GM18508 (cell line): ENCODE measurements around the gene PAX7.

Experiments
- ATAC-seq: cut with Tn5 transposase; IDR thresholded peaks from one replicate; pipeline ENCODE4 v1.9.1; 2021; ENCODE audit warnings: moderate number of reproducible peaks; ENCODE audit not compliant: insufficient read depth, unreplicated experiment

The PAX7 gene

DNA sequence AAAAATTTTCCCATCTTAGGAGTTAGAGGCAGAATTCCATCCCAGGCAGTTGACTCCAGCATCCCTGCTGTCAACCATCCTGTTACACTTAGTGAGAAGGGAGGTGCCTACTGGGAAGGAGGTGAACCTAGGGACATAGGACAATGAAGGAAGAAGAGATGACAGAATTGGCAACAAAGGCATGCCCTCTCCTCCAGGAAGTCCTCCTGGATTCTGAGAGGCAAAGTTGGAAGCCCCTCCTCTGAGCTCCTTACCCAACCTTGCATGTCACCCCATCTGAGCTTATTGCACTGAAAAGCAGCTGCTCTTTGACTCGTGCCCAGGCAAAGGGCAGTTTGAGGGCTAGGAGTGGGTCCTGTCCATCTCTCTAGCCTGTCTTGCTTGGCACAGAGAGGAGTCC lies 66.9 kb downstream of the PAX7 start:
- no peak for ATAC-seq

DNA sequence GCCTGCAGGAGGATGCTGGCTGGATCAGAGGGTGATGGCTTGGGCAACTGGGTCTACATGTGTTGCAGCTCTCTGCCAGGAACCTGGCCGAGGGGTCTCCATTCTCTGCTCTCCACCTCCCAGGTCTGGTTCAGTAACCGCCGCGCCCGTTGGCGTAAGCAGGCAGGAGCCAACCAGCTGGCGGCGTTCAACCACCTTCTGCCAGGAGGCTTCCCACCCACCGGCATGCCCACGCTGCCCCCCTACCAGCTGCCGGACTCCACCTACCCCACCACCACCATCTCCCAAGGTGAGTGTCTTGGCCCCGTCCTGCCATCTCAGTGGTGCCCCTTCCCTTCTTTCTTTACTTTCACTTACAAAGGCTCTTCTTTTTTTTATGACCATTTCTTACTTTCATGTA lies 69.9 kb downstream of the PAX7 start:
- no peak for ATAC-seq

DNA sequence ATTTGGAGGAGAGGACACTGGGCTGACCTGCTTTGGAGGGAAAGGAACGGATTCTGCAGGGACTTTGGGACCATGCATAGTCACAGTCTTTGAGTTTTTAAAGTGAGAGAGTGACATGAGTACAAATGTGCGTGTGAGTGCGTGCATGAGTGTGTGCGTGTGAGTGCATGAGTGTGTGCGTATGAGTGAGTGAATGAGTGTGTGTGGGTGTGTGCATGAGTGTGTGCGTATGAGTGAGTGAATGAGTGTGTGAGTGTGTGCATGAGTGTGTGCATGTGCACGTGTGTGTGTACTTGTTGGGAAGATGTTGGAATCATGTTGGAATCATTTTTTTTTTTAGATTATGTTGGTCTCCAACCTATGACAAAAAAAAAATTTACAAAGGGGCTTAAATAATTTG lies 70.5 kb downstream of the PAX7 start:
- ATAC-seq = no peak

DNA sequence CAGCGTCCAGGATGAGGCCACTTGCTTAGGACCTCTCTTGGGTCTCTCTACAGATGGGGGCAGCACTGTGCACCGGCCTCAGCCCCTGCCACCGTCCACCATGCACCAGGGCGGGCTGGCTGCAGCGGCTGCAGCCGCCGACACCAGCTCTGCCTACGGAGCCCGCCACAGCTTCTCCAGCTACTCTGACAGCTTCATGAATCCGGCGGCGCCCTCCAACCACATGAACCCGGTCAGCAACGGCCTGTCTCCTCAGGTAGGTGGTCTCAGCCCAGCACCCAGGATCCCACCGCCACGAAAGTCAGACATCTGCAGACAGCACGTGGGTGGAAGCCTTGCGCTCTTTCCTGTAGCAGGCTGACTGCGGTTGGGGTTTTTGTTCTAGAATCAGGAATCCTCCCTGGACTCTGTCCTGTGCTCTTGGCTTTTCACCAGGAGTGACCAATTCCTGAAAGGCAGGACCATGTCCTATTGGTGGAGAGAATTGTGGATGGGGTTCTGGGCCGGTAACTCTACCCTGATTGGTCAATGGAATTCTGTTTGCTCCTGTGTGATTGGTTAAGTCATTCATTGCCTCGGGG lies 72.5 kb downstream of the PAX7 start:
- no peak for ATAC-seq

DNA sequence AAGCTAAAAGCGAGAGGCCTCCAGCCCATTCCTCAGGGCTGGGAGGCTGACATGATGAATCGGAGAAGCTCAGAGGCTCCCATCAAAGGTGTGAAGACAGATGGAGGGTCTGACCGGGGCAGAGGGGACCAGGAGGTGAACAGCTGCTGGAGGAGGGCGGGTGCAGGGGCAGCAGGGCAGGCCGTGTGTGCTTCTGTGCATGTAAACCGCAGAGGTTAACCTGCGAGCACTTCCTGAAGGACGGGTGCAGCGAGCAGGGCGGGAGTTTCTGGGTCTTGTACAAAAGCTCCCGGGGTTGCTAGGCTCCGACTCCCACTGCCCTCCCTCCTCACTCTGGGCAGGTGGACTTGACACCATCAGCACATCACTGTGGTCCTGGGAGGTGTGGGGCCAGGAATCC lies 75.2 kb downstream of the PAX7 start:
- ATAC-seq = no peak

DNA sequence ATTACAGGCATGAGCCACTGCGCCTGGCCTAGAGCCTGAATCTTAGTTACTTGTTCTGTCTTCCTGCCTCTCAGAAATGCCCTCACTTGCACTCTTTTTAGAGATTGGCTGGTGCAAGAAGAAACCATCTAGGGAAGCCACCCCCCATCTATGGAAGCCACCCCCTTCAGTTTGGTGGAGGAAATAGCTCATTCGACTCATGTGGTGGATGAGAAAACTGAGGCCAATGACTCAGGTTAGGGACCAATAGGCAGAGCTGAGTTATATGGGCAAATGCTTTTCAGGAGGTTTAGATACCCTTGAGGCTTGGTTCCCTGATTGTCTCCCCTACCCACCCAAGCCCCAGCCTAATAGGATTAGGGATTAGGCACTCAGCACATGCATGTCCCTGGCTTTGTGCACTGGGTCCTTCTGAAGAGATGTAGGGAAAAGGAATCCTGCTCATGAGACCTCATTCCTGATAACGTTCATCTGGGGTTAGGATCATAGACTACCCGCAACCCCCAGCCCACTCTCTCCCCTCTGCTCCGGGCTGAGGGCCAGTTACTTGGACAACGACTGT lies 77.1 kb downstream of the PAX7 start:
- no peak for ATAC-seq

DNA sequence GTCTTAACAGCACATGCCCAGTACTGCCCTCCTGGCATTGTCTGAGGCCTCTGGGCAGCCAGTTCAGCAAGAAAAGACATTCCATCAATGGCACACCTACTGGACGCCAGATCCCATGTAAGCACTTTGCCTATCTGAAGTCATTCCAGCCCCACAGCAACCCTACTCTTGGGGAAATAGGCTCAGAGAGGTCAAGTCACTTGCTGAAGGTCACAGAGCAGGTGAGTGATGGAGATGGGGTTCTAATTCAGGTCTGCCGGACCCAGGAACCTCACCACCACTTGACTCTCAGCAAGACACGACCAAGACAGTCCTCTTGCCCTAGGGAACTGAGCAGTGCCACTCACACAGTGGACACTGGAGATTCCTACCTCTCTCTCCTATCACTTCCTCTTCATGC lies 79.4 kb downstream of the PAX7 start:
- ATAC-seq = no peak

DNA sequence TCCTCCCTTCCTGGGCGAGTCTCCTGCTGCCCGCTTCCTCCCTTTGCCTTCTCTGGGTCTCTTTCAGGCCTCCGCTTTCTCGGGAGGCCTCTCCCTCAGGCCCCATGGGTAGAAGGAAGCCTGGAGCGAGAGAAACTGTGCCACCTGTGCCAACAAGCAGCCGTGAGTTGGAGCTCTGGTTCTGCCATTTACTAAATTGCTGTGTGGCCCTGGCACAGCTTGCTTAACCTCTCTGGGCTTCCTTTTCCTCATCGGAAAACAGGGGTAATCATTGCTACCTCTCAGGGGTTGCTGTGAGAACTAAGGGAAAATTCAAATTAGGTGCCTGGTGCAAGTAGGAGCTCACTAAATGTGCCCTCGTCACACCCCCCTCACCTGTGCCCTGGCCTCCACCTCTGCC lies 80.4 kb downstream of the PAX7 start:
- no peak for ATAC-seq

DNA sequence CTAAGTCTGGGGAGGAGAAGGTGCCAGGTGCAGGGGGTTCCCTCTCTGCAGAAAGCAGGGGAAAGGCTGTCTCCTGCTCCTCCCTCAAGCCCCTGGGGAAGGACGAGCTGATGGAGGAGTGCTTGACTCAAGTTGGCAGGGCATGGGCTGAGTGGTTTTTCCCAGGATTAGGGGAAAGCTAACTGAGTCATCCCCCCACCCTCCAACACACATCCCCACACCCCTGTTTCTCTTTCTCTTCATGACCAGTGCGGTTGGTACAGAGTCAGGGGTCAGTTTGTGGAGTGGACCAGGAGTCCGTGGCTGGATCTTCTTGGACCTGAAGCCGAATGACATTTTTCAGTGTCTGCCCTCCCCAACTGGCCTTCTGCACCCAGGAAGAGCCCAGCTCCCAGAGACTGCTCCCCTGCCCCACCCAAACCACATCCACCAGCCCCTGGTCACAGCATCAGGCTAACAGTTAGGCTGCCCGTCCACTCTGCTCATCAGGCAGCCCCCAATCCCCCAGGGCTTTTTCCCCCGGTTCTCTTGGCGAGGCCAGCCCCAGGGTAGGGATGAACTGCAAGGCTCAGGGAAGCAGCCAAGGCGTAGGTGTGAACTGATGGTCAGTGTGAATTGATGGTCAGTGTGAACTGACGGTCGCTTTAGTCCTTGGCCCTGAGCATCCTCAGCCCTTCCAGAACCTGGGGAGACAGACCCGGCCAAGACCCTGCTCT lies 81.0 kb downstream of the PAX7 start:
- no peak for ATAC-seq

DNA sequence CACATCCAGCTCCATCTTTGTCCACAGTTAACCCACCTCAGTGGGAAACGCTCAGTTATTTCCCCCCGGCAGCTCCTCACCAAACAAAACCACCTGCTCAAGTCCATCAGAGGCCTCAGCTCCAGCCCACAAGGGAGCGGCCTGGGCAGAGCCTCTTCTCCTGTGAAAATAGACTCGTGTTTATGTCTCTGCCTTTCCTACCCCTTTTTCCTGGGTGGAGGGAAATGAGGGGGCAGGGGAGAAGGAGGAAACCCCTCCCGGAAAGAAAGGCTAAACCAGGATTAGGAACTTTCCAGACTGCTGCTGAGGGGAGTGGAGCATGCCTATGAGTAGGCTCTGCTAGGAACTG lies 81.6 kb downstream of the PAX7 start:
- ATAC-seq = no peak

DNA sequence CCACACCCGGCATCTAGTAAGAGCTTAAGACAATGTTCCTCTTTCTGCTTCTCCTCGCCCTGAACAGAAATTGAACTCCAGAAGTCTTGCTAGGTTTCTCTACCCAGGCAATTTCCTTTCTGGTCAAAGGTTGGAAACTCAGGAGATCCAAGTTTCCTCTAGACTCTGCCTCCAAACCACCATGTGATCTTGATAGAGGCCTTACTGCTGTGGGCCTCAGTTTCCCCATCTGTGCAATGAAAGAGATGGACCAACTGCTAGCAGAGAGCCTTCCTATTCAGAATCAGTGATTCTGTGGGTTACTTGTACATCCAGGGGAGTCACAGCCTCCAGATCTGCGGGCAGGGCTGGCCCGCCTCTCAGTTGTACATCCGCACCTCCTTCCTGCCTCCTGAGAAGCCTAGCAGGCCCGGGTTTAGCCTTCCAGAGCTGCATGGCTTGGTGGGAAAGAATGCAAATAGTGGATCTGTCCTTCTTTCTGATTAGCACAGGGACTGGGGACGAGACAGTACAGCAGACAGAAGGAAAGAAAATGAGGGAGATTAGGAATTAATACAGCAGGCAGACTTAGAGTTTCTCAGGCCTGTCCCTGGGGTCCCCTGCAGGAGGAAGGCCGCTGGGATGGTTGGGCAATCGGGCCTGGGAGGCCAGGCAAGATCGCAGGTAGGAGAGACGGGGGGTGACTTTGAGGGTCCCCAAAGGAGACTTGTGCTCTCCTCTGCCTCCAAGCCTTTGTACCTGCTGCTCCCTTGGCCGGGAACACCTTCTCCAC lies 83.9 kb downstream of the PAX7 start:
- ATAC-seq = no peak

DNA sequence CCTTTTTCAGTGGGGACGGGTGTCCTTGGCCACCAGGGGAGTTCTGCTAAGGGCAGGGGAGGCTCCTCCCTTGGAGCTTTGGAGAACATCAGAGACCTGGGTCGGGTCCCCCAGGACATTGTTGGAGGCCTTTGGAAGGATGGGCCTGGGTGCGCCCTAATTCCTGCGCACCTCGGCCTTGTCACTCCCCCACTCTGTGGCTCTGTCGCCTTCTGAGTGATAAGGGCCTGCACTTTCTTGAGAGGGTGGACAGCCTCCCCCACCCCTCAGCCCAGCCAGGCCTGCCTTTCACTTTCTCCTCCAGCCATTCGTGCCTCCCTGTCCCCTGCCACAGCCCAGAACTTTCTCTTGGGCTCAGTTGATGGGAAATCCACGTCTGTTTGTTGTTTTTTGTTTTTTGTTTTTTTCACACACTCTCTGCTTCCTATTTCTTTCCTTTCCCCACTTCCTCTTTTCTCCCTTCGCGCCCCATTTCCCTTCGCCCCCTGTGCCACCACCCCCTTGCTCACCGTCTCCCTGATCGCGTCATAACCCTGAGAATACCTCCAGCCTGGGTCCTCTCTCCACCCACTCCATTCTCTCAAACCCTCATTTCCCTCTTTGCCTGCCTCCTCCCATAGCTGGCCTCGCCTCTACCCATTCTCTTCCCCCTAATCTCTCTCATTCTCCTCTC lies 85.6 kb downstream of the PAX7 start:
- no peak for ATAC-seq

DNA sequence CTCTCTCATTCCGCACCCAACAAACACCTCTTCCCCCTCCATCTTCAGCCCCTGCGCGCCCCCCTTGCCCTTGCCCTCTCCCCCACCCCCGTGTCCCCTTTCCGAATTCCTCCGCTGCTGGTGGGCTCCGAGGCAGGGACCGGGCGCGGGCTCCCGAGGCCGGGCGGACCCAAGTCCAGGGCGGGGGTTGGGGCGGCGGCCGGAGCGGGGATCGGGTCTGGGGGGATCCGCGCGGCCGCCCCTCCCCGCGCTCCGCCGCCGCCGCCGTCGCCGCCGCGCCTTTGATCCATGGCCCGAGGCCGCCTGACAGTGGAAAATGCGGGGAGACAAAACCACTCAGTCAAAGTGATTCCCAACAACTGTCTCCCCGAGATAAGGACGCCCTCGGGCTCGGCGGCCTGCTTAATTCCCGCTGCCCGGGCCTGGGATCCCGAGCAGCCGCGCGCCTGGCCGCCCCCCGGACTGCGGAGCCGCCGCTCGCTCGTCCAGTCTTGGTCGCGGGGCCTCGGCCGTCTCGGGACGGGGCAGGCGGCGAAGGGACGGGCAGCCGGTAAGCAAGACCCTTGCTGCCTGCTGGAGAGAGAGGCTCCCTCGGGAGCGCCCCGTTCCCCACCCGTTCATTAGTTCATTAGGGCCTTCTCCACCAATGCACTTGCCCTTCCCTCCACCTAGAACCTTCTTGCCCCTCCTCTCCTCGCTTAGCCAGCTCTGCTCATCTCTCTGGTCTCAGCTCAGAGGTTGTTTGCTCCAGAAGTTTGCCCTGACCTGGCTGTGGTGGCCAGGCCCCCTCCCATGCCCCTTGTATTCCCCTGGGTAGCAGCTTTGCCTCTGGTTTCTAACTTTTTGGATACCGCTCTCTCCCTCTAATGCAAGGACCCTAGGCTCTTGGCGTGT lies 86.4 kb downstream of the PAX7 start:
- no peak for ATAC-seq

DNA sequence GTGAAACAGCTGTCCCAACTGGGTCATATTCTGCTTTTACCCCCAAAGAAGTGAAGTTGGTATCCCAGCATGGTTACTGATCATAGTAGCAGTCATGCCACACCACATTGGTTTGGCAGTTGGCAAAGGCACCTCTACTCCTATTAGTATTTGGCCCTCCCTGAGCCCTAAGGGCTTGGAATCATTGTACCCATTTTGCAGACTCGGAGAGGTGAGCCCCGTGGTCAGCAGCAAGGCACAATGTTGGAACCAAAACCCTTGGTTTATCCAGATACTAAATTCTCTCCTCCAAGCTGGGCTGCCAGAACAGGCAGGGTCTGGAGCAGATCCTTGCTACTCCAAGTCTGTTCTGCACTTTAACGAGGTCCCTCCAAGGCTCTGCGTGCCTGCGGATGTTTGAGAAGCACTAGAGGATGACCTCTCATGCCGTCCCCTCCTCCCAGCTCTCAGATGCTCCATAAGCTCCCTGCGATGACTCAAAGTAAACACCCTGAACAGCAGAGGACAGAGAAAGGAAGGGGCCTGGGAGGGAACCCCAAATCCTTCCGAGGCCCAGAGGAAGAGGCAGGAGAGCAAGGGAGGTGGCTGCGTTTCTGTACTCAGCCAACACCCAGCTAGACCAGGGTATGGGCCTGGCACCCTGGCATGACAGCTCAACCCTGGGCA lies 89.3 kb downstream of the PAX7 start:
- ATAC-seq = no peak

DNA sequence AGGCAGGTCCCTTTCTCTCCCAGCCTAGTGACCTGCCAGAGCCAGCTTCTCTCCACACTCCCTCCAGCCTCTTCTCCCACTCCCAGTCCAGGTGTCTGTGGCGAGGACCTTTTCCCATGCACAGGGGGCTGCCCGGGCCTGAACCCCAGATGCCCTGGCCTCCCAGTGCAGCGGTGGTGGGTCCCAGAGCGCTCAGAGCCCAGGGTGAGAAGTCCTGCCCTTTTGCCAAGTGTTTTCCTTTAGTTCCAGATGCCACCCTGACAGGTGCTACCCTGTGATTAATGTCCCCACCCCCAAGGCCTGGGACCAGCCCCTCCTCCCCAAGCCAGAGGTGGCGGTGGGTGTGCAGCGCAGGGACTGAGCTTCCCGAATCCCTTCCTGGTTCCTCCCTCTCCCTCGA lies 90.4 kb downstream of the PAX7 start:
- ATAC-seq = no peak

DNA sequence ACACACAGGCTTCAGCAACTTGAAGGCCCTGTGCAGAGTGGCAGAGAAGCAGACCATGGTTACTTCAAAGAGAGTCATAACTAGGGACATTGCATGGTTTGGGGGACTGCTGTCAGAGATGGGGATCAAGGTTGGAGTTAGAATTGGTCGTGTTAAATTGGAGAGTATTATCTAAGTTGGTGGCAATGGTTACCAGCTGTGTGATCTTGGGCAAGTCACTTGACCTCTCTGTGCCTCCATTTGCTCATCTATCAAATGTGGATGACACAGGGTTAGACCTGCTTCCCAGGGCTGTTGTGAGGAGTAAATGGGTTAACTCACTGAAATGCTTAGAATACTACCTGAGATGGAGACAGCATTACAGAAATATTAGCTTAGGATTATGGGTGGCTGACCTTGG lies 91.1 kb downstream of the PAX7 start:
- ATAC-seq = no peak

DNA sequence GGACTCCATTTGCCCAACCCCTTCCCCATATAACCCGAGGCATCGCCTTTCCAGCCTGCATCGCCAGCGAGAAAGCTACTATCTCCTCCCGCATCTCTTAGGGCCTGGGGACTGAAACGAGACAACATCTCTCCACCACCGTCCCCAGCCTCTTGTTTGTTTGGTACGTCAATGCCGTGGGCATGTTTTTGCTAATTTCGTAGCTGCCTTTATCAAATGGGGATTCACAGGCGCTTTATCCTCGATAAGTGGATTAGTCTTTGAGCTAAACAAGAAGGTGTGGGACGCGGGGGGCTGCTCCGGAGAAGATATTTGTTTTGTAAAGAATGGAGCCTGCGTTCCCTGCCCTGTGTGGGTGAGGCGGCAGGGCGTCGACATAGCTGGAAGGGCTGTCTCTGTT lies 91.6 kb downstream of the PAX7 start:
- no peak for ATAC-seq

DNA sequence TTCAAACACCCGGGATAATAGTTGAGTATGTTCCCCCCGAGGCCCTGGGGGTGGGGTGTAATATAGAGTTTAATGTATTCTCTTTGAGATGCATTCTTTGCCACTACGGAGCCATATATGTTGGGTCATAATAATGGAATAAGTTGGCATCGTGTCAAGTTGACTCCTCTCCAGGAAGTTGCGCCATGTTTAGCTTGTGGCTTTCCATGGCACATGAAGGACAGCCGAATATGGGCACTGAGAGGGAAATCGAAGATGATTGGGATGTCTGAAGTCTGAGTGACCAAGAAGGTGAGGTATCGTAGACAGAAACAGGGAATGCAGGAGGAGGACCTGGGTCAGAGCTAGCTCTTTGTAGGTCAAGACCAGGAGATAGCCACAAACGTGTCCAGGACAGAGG lies 92.6 kb downstream of the PAX7 start:
- ATAC-seq = no peak

DNA sequence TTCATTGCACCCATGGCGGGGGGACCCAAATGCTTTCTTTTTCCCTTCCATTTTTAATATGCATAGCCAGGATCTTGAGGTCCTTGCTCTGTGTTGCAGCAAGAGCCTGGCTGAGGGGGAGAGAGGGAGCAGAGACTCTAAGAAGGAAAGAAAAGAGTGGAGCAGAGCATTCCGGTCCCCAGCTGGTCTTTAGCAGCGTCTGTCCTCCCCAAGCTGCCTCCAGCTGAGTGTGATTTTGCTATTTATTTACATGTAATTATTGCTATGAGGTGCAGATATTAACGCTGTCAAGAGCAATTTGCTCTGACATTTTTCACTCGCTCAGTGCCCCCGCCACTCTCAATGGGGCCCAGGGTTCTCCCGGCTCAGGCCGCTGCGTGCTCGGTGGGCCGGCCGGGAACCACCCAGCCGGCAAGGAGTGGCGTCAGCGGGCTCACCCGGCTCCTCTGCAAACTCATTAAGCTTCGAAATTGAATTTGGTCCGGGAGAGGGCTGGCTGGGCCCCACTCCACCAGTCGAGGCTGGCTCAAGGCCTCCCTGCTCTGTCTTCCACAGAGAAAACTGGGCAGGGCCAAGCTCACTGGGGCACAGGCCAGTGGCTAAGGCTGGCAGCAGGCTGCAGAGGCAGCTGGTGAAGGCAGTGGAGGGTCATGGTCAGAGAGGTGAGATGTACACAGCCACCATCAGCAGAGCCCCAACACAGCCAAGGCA lies 93.2 kb downstream of the PAX7 start:
- no peak for ATAC-seq
